Right atrium auricular region (tissue), 2 donors: Measurements from ENCODE around the gene ARF6. TPM values are rescaled to one million over a fixed set of nuclear protein-coding genes. Genes with fewer than 3 reads are reported as not detected.
"Not testable (repeated sequence)": the region's sequence is repeated elsewhere in the genome, so short reads cannot be mapped to it uniquely, and the experiment has no call there.

Experiments
- DNase-seq: peaks from one replicate; pipeline ENCODE4 v3.0.0-alpha.2; 2019; ENCODE audit warnings: low spot score
- H3K27ac ChIP-seq, 2 donors: fragments of 200-600 bp; sonication (generic); 1 replicate in 1 of 2; 2 replicates in 1 of 2; pipeline ENCODE4 v1.5.1; 2016 to 2019
- H3K27me3 ChIP-seq, 2 donors: fragments of 200-600 bp; sonication (generic); one replicate each; pipeline versions ENCODE4 v1.5.1 to v1.6.0; 2017 to 2019
- H3K36me3 ChIP-seq: fragments of 200-600 bp; sonication (generic); one replicate; pipeline ENCODE4 v1.5.1; 2016
- H3K4me1 ChIP-seq, 2 donors: fragments of 200-600 bp; sonication (generic); one replicate each; pipeline versions ENCODE4 v1.5.1 to v1.6.0; 2017 to 2019
- H3K4me3 ChIP-seq, 2 donors: fragments of 200-600 bp; sonication (generic); 1 replicate in 1 of 2; 2 replicates in 1 of 2; pipeline ENCODE4 v1.5.1; 2017 to 2019; ENCODE audit warnings: mild to moderate bottlenecking in 1 of 2, moderate library complexity in 1 of 2
- H3K9me3 ChIP-seq, 2 donors: fragments of 200-600 bp; sonication (generic); one replicate each; pipeline ENCODE4 v1.5.1; 2019
- total RNA-seq, 2 donors: library from RNA; depleted of rRNA; stranded (reverse); fragments of >200 nt; gene quantifications; one replicate each; pipeline ENCODE4 v1.1.0, GENCODE V29; 2016
- TF ChIP-seq, protein P1 (sequence below), 2 donors: fragments of 200-600 bp; sonication (generic); IDR thresholded peaks; one replicate each; pipeline ENCODE4 v1.5.1; 2019; ENCODE audit warnings: antibody characterized with exemption in 2 of 2

ARF6 gene
- total RNA-seq, 2 donors from 2014 or later, result 21.4 to 25.1 TPM

DNA sequence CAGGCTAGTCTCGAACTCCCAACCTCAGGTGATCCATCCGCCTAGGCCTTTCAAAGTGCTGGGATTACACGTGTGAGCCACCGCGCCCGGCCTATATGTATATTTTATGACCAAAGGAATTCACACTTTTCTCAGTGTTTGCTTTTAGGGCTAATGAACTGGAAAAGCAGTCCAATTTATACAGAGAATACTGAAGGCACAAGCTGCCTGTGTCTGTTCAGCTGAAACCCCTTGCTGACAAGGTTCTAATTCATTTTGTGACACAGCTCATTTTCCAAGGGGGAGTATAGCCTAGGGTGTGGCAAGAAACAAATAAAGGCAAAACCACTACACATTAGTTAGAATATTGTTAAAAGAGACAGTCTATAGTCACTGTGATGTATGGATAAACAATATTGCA is 22.0 kb upstream of the ARF6 start:
- TF ChIP-seq, protein P1, sequence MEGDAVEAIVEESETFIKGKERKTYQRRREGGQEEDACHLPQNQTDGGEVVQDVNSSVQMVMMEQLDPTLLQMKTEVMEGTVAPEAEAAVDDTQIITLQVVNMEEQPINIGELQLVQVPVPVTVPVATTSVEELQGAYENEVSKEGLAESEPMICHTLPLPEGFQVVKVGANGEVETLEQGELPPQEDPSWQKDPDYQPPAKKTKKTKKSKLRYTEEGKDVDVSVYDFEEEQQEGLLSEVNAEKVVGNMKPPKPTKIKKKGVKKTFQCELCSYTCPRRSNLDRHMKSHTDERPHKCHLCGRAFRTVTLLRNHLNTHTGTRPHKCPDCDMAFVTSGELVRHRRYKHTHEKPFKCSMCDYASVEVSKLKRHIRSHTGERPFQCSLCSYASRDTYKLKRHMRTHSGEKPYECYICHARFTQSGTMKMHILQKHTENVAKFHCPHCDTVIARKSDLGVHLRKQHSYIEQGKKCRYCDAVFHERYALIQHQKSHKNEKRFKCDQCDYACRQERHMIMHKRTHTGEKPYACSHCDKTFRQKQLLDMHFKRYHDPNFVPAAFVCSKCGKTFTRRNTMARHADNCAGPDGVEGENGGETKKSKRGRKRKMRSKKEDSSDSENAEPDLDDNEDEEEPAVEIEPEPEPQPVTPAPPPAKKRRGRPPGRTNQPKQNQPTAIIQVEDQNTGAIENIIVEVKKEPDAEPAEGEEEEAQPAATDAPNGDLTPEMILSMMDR (IDR thresholded peaks at IDR 0.05), result no peak
- H3K27me3 ChIP-seq, result no peaks in the 10 kb centered on the region
- no peak overlapping the region for H3K27ac ChIP-seq
- DNase-seq, result peak; percentile 13
- H3K36me3 ChIP-seq, result no peaks in the 10 kb centered on the region
- H3K4me3 ChIP-seq, result no peak overlapping the region
- H3K4me1 ChIP-seq, result peaks cover 0 to 12% of the 10 kb centered on the region in 2 donors
- H3K9me3 ChIP-seq, result no peaks in the 10 kb centered on the region

DNA sequence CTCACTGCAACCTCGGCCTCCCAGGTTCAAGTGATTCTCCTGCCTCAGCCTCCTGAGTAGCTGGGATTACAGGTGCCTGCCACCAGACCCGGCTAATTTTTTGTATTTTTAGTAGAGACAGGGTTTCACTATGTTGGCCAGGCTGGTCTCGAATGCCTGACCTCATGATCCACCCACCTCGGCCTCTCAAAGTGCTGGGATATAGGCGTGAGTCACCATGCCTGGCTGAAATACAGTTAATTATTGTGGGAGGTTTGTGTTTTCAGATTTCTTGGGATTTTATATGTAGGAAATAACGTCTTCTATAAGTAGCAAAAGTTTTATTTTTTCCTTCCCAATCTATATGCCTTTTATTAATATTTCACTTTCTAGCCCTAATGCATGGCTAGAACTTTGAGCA is 19.3 kb upstream of the ARF6 start:
- not testable (repeated sequence) for H3K27ac ChIP-seq, H3K4me1 ChIP-seq

DNA sequence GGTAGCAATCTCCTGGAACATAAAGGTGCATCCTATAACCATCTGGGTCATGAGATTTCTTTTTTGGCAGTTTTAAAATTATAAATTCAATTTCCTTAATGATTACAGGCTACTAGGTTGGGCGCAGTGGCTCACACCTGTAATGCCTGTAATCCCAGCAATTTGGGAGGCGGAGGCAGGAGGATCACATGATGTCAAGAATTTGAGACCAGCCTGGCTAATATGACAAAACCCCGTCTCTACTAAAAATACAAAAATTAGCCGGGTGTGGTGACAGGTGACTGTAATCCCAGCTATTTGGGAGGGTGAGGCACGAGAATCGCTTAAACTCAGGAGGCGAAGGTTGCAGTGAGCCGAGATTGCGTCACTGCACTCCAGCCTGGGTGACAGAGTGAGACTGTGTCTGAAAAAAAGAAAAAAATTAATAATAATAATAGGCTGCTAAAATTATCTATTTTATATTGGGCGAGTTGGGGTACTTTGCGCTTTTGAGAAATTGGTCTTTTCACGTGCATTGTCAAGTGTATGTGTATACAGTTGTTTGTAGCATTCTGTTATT is 17.2 kb upstream of the ARF6 start:
- TF ChIP-seq, protein P1 (IDR thresholded peaks at IDR 0.05), result no peak
- H3K27me3 ChIP-seq, result no peaks in the 10 kb centered on the region
- no peak for DNase-seq

More for the DNA sequence above, 19.3 kb upstream of the ARF6 start:
- not testable (repeated sequence) for H3K27me3 ChIP-seq, H3K9me3 ChIP-seq, DNase-seq, H3K36me3 ChIP-seq, H3K4me3 ChIP-seq

DNA sequence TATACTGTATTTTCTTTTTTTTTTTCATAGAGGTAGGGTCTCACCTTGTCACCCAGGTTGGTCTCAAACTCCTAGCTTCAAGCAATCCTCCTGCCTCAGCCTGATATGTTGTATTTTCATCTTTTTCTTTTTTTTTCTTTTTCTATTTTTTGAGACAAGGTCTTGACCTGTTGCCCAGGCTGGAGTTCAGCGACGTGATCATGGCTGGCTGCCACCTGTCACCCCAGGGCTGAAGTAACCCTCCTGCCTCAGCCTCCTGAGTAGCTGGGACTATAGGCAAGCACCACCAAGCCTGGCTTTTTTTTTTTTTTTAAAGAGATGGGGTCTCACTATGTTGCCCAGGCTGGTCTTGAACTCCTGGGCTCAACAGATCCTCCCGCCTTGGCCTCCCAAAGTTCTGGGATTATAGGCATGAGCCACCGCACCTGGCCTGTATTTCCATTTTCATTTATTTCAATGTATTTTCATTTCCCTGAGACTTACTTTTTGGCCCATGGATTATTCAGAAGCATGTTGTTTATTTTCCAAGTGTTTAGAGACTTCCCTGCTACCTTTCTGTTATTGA is 16.2 kb upstream of the ARF6 start:
- DNase-seq, result no peak
- H3K4me1 ChIP-seq, result no peaks in the 10 kb centered on the region
- H3K9me3 ChIP-seq, result no peaks in the 10 kb centered on the region
- no peak overlapping the region for H3K27ac ChIP-seq
- TF ChIP-seq, protein P1 (IDR thresholded peaks at IDR 0.05), result no peak
- no peaks in the 10 kb centered on the region for H3K36me3 ChIP-seq
- no peak overlapping the region for H3K4me3 ChIP-seq
- H3K27me3 ChIP-seq, result no peaks in the 10 kb centered on the region

More for the DNA sequence above, 17.2 kb upstream of the ARF6 start:
- Histone ChIP-seq H3K9me3 (no peaks in the 10 kb centered on the region), H3K27ac (no peak overlapping the region), H3K4me1 (no peaks in the 10 kb centered on the region), H3K4me3 (no peak overlapping the region), H3K36me3 (no peaks in the 10 kb centered on the region)

DNA sequence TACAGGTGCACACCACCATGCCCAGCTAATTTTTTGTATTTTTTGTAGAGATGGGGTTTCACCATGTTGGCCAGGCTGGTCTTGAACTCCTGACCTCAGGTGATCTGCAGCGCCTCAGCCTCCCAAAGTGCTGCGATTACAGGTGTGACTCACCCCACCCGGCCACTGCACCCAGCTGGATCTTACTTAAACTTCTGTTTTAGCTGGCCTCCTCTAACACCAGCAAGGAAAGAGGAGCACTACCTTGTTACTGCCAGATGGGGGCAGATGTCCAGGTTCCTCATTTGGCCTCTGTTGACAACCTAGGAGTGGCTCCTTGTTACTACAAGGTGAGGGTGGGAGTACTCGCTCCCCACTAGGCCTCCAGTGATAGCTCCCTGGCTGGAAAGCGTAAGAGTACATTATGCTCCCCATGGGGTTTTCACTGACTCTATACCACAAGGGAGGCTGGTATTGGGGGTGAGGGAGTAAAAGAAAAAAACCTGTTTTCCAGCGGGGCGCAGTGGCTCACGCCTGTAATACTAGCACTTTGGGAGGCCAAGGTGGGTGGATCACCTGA is 13.2 kb upstream of the ARF6 start:
- DNase-seq, result no peak
- TF ChIP-seq, protein P1 (IDR thresholded peaks at IDR 0.05), result peak; percentile 52 to 67
- Histone ChIP-seq H3K9me3 (no peaks in the 10 kb centered on the region), H3K27me3 (no peaks in the 10 kb centered on the region), H3K4me1 (no peaks in the 10 kb centered on the region), H3K27ac (no peak overlapping the region), H3K36me3 (no peaks in the 10 kb centered on the region), H3K4me3 (no peak overlapping the region)

DNA sequence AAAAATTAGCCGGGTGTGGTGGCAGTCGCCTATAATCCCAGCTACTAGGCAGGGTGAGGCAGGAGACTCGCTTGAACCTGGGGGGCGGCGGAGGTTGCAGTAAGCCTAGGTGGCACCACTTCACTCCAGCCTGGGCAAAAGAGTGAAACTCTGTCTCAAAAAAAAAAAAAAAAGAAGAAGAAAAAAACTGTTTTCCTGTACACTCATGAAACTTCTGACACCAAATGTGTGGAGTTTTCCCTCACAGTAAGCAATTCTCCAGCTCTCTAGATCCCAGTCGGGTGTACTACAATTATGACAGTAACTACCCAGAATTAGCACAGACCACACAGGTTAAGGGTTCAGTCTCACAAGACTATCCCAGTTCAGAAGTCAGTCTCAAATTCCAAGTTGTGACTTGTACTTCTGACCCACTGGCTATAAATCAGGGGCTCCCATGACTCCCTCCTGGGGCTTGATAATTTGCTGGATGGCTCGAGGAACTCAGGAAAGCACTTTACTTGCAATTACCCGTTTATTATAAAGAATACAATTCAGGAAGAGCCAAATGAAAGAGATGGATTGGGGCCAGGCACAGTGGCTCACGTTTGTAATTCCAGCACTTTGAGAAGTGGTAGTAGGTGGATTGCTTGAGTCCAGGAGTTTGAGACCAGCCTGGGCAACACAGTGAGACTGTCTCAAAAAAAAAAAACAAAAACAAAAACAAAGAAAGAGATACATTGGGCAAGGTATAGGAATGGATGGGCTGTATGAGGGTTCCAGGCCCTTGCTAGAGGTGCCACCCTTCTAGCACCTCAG is 12.4 kb upstream of the ARF6 start:
- Histone ChIP-seq H3K27ac (no peak overlapping the region), H3K36me3 (no peaks in the 10 kb centered on the region), H3K27me3 (no peaks in the 10 kb centered on the region), H3K9me3 (no peaks in the 10 kb centered on the region), H3K4me1 (no peaks in the 10 kb centered on the region), H3K4me3 (no peak overlapping the region)
- DNase-seq, result no peak
- TF ChIP-seq, protein P1 (IDR thresholded peaks at IDR 0.05), result no peak
